Measurements from ENCODE around the gene CASKIN2.

- TF ChIP-seq POLR2AphosphoS5 (IDR thresholded peaks at IDR 0.05) (no peak), CTCF (IDR thresholded peaks at IDR 0.05) (no peak)
Measured at GRCh38 chr17:75474736-75475135, 40.6 kb downstream of the CASKIN2 start.
